Progenitor cell of endocrine pancreas (in vitro differentiated cells): Measurements from ENCODE around the gene CAB39. TPM values are rescaled to one million over a fixed set of nuclear protein-coding genes. Genes with fewer than 3 reads are reported as not detected.

Source experiments
- DNase-seq: peaks from one replicate; pipeline ENCODE4 v3.0.0; 2021; ENCODE audit warnings: low spot score; ENCODE audit not compliant: unreplicated experiment
- H3K27ac Mint-ChIP-seq: 2 replicates; pipeline ENCODE4 v1.8.0; 2021; ENCODE audit warnings: mild to moderate bottlenecking, moderate library complexity, mixed read lengths
- H3K27me3 Mint-ChIP-seq: 2 replicates; pipeline ENCODE4 v1.8.0; 2021; ENCODE audit warnings: mixed read lengths
- H3K36me3 Mint-ChIP-seq: 2 replicates; pipeline ENCODE4 v1.8.0; 2022; ENCODE audit warnings: mixed read lengths; ENCODE audit not compliant: insufficient read depth
- H3K4me1 Mint-ChIP-seq: 2 replicates; pipeline ENCODE4 v1.8.0; 2021; ENCODE audit warnings: low read depth, mixed read lengths
- H3K4me3 Mint-ChIP-seq: 2 replicates; pipeline ENCODE4 v1.8.0; 2021; ENCODE audit warnings: low read depth, mild to moderate bottlenecking, moderate library complexity, mixed read lengths
- H3K9me3 Mint-ChIP-seq: 2 replicates; pipeline ENCODE4 v1.8.0; 2021; ENCODE audit warnings: low read depth, mixed read lengths
- CTCF ChIP-seq: fragments of 200-600 bp; sonication (generic); IDR thresholded peaks from one replicate; pipeline ENCODE4 v1.5.0; 2021; ENCODE audit warnings: antibody characterized with exemption, mild to moderate bottlenecking; ENCODE audit not compliant: unreplicated experiment
- total RNA-seq: library from RNA; stranded (reverse); gene quantifications from 2 replicates; pipeline ENCODE4 v1.2.1, GENCODE V29; 2021

Gene CAB39
- total RNA-seq, 1 donor from 2014 or later: 44.1 TPM

GRCh38 chr2:230869914-230870543 lies 157.4 kb downstream of the CAB39 start:
- peaks cover 2% of the 10 kb centered on the region for H3K36me3 Mint-ChIP-seq
- H3K27ac Mint-ChIP-seq: peak overlapping the region; percentile 87
- H3K4me1 Mint-ChIP-seq: peaks cover 40% of the 10 kb centered on the region
- no peak for TF ChIP-seq CTCF
- H3K27me3 Mint-ChIP-seq: no peaks in the 10 kb centered on the region
- peak overlapping the region; percentile 43 for H3K4me3 Mint-ChIP-seq
- DNase-seq: no peak
- H3K9me3 Mint-ChIP-seq: no peaks in the 10 kb centered on the region

Other genes with a start within 250 kb of the CAB39 start
- gene ITM2C, start 152.1 kb downstream of the CAB39 start, total RNA-seq: 169 and 174 TPM in 2 replicates
- not detected in 2 replicates for gene GPR55, start 212.4 kb downstream of the CAB39 start, total RNA-seq